ENCODE data around the gene RASSF4.

RASSF4 gene

GRCh38 chr10:44981172-44982113 is 21.8 kb downstream of the RASSF4 start:
- Histone ChIP-seq H3K27me3 (ENCODE audit: insufficient read depth, low read length) (no peaks in the 10 kb centered on the region), H2AFZ (ENCODE audit: low read depth, low read length) (no peak overlapping the region), H3K4me1 (ENCODE audit: insufficient read depth, low read length) (peaks cover 29% of the 10 kb centered on the region), H3K4me3 (ENCODE audit: low read length) (no peak overlapping the region), H3K9me3 (ENCODE audit: low read length) (no peaks in the 10 kb centered on the region), H3K36me3 (ENCODE audit: insufficient read depth, low read length) (peaks cover 3% of the 10 kb centered on the region)

- H3K4me1 ChIP-seq (ENCODE audit: insufficient read depth, low read length), result peaks cover 29% of the 10 kb centered on the region
- no peak overlapping the region for H2AFZ ChIP-seq (ENCODE audit: low read depth, low read length)
- H3K4me3 ChIP-seq (ENCODE audit: low read length), result no peak overlapping the region
- H3K9me3 ChIP-seq (ENCODE audit: low read length), result no peaks in the 10 kb centered on the region
- peaks cover 3% of the 10 kb centered on the region for H3K36me3 ChIP-seq (ENCODE audit: insufficient read depth, low read length)
- no peaks in the 10 kb centered on the region for H3K27me3 ChIP-seq (ENCODE audit: insufficient read depth, low read length)
Observed at GRCh38 chr10:44982114-44982460, 22.5 kb downstream of the RASSF4 start.

- peaks cover 3% of the 10 kb centered on the region for H3K36me3 ChIP-seq (ENCODE audit: insufficient read depth, low read length)
- H3K4me1 ChIP-seq (ENCODE audit: insufficient read depth, low read length), result peaks cover 29% of the 10 kb centered on the region
- no peak overlapping the region for H3K4me3 ChIP-seq (ENCODE audit: low read length)
Observed at GRCh38 chr10:44982496-44982895, 22.9 kb downstream of the RASSF4 start.

GRCh38 chr10:44983066-44983894 is 23.7 kb downstream of the RASSF4 start:
- H3K4me1 ChIP-seq (ENCODE audit: insufficient read depth, low read length), result peaks cover 24% of the 10 kb centered on the region
- H2AFZ ChIP-seq (ENCODE audit: low read depth, low read length), result no peak overlapping the region
- peaks cover 3% of the 10 kb centered on the region for H3K36me3 ChIP-seq (ENCODE audit: insufficient read depth, low read length)
- no peaks in the 10 kb centered on the region for H3K9me3 ChIP-seq (ENCODE audit: low read length)
- H3K27me3 ChIP-seq (ENCODE audit: insufficient read depth, low read length), result no peaks in the 10 kb centered on the region
- no peak overlapping the region for H3K4me3 ChIP-seq (ENCODE audit: low read length)

More at GRCh38 chr10:44982496-44982895, 22.9 kb downstream of the RASSF4 start:
- Histone ChIP-seq H3K9me3 (ENCODE audit: low read length) (no peaks in the 10 kb centered on the region), H3K27me3 (ENCODE audit: insufficient read depth, low read length) (no peaks in the 10 kb centered on the region), H2AFZ (ENCODE audit: low read depth, low read length) (no peak overlapping the region)

- H3K9me3 ChIP-seq (ENCODE audit: low read length), result no peaks in the 10 kb centered on the region
- H3K36me3 ChIP-seq (ENCODE audit: insufficient read depth, low read length), result peaks cover 3% of the 10 kb centered on the region
- H3K4me3 ChIP-seq (ENCODE audit: low read length), result no peak overlapping the region
- H2AFZ ChIP-seq (ENCODE audit: low read depth, low read length), result no peak overlapping the region
- no peaks in the 10 kb centered on the region for H3K27me3 ChIP-seq (ENCODE audit: insufficient read depth, low read length)
- peaks cover 18% of the 10 kb centered on the region for H3K4me1 ChIP-seq (ENCODE audit: insufficient read depth, low read length)
Observed at GRCh38 chr10:44983895-44984278, 24.3 kb downstream of the RASSF4 start.

- Histone ChIP-seq H3K27me3 (ENCODE audit: insufficient read depth, low read length) (no peaks in the 10 kb centered on the region), H3K36me3 (ENCODE audit: insufficient read depth, low read length) (peaks cover 3% of the 10 kb centered on the region), H3K4me1 (ENCODE audit: insufficient read depth, low read length) (peaks cover 11% of the 10 kb centered on the region), H2AFZ (ENCODE audit: low read depth, low read length) (no peak overlapping the region), H3K9me3 (ENCODE audit: low read length) (no peaks in the 10 kb centered on the region), H3K4me3 (ENCODE audit: low read length) (no peak overlapping the region)
Observed at GRCh38 chr10:44984671-44985101, 25.1 kb downstream of the RASSF4 start.

- Histone ChIP-seq H3K36me3 (ENCODE audit: insufficient read depth, low read length) (peaks cover 3% of the 10 kb centered on the region), H3K9me3 (ENCODE audit: low read length) (no peaks in the 10 kb centered on the region), H3K4me3 (ENCODE audit: low read length) (no peak overlapping the region), H3K4me1 (ENCODE audit: insufficient read depth, low read length) (peaks cover 9% of the 10 kb centered on the region), H2AFZ (ENCODE audit: low read depth, low read length) (no peak overlapping the region), H3K27me3 (ENCODE audit: insufficient read depth, low read length) (no peaks in the 10 kb centered on the region)
Observed at GRCh38 chr10:44985175-44985681, 25.6 kb downstream of the RASSF4 start.

GRCh38 chr10:44986179-44986578 is 26.6 kb downstream of the RASSF4 start:
- no peaks in the 10 kb centered on the region for H3K4me1 ChIP-seq (ENCODE audit: insufficient read depth, low read length)
- no peak overlapping the region for H2AFZ ChIP-seq (ENCODE audit: low read depth, low read length)
- H3K36me3 ChIP-seq (ENCODE audit: insufficient read depth, low read length), result peaks cover 3% of the 10 kb centered on the region
- no peaks in the 10 kb centered on the region for H3K9me3 ChIP-seq (ENCODE audit: low read length)
- H3K4me3 ChIP-seq (ENCODE audit: low read length), result no peak overlapping the region
- H3K27me3 ChIP-seq (ENCODE audit: insufficient read depth, low read length), result no peaks in the 10 kb centered on the region

GRCh38 chr10:44986670-44987069 is 27.1 kb downstream of the RASSF4 start:
- Histone ChIP-seq H3K27me3 (ENCODE audit: insufficient read depth, low read length) (no peaks in the 10 kb centered on the region), H3K36me3 (ENCODE audit: insufficient read depth, low read length) (peaks cover 3% of the 10 kb centered on the region), H3K4me3 (ENCODE audit: low read length) (no peak overlapping the region), H2AFZ (ENCODE audit: low read depth, low read length) (no peak overlapping the region), H3K4me1 (ENCODE audit: insufficient read depth, low read length) (no peaks in the 10 kb centered on the region), H3K9me3 (ENCODE audit: low read length) (no peaks in the 10 kb centered on the region)

GRCh38 chr10:44988957-44989585 is 29.5 kb downstream of the RASSF4 start:
- peaks cover 3% of the 10 kb centered on the region for H3K36me3 ChIP-seq (ENCODE audit: insufficient read depth, low read length)
- no peak overlapping the region for H3K4me3 ChIP-seq (ENCODE audit: low read length)
- H3K27me3 ChIP-seq (ENCODE audit: insufficient read depth, low read length), result no peaks in the 10 kb centered on the region
- H3K4me1 ChIP-seq (ENCODE audit: insufficient read depth, low read length), result no peaks in the 10 kb centered on the region
- H2AFZ ChIP-seq (ENCODE audit: low read depth, low read length), result no peak overlapping the region
- H3K9me3 ChIP-seq (ENCODE audit: low read length), result no peaks in the 10 kb centered on the region

GRCh38 chr10:44989597-44990301 is 30.1 kb downstream of the RASSF4 start:
- Histone ChIP-seq H3K4me3 (ENCODE audit: low read length) (no peak overlapping the region), H3K27me3 (ENCODE audit: insufficient read depth, low read length) (no peaks in the 10 kb centered on the region), H2AFZ (ENCODE audit: low read depth, low read length) (no peak overlapping the region), H3K36me3 (ENCODE audit: insufficient read depth, low read length) (peaks cover 3% of the 10 kb centered on the region), H3K9me3 (ENCODE audit: low read length) (no peaks in the 10 kb centered on the region), H3K4me1 (ENCODE audit: insufficient read depth, low read length) (no peaks in the 10 kb centered on the region)

- no peaks in the 10 kb centered on the region for H3K9me3 ChIP-seq (ENCODE audit: low read length)
- H3K36me3 ChIP-seq (ENCODE audit: insufficient read depth, low read length), result peaks cover 3% of the 10 kb centered on the region
- H3K27me3 ChIP-seq (ENCODE audit: insufficient read depth, low read length), result no peaks in the 10 kb centered on the region
- H3K4me1 ChIP-seq (ENCODE audit: insufficient read depth, low read length), result no peaks in the 10 kb centered on the region
- no peak overlapping the region for H2AFZ ChIP-seq (ENCODE audit: low read depth, low read length)
- no peak overlapping the region for H3K4me3 ChIP-seq (ENCODE audit: low read length)
Observed at GRCh38 chr10:44990302-44990655, 30.7 kb downstream of the RASSF4 start.

Data from neuron (in vitro differentiated cells).